Karpas-422 (cell line): ENCODE measurements around the gene FLYWCH1. TPM values are rescaled to one million over a fixed set of nuclear protein-coding genes. Genes with fewer than 3 reads are reported as not detected.

ENCODE experiments used
- DNase-seq: peaks from one replicate; pipeline ENCODE4 v3.0.0-alpha.2; 2015
- H2AFZ ChIP-seq: fragments of 200-600 bp; sonication (generic); 2 replicates; pipeline ENCODE4 v1.6.1; 2014; ENCODE audit warnings: antibody characterized with exemption, low read length, mixed read lengths
- H3K27ac ChIP-seq: fragments of 200-600 bp; sonication (generic); 2 replicates; pipeline ENCODE4 v1.5.1; 2014; ENCODE audit warnings: mild to moderate bottlenecking, low read length, moderate library complexity
- H3K27me3 ChIP-seq: fragments of 200-600 bp; sonication (generic); 2 replicates; pipeline ENCODE4 v1.6.1; 2014; ENCODE audit warnings: low read length, mixed read lengths
- H3K36me3 ChIP-seq: fragments of 200-600 bp; sonication (generic); 2 replicates; pipeline ENCODE4 v1.6.1; 2014; ENCODE audit warnings: low read length, mixed read lengths; ENCODE audit not compliant: insufficient read depth
- H3K4me1 ChIP-seq: fragments of 200-600 bp; sonication (generic); 2 replicates; pipeline ENCODE4 v1.6.1; 2014; ENCODE audit warnings: mild to moderate bottlenecking, low read length, mixed read lengths
- H3K4me2 ChIP-seq: fragments of 200-600 bp; sonication (generic); 2 replicates; pipeline ENCODE4 v1.6.1; 2014; ENCODE audit warnings: low read length, low read depth, mild to moderate bottlenecking; ENCODE audit not compliant: poor library complexity, severe bottlenecking
- H3K4me3 ChIP-seq: fragments of 200-600 bp; sonication (generic); 2 replicates; pipeline ENCODE4 v1.5.1; 2014; ENCODE audit warnings: mild to moderate bottlenecking, antibody characterized with exemption, low read length, mixed read lengths
- H3K79me2 ChIP-seq: fragments of 200-600 bp; sonication (generic); 2 replicates; pipeline ENCODE4 v1.6.1; 2014; ENCODE audit warnings: mild to moderate bottlenecking, low read length, mixed read lengths
- H3K9ac ChIP-seq: fragments of 200-600 bp; sonication (generic); 2 replicates; pipeline ENCODE4 v1.6.0; 2014; ENCODE audit warnings: low read length
- H3K9me2 ChIP-seq: fragments of 200-600 bp; sonication (generic), shearing (Covaris generic); replicated peaks from 2 replicates; pipeline ENCODE4 v1.6.0; 2014; ENCODE audit warnings: mild to moderate bottlenecking, low read length, moderate library complexity; ENCODE audit not compliant: insufficient read depth
- H3K9me3 ChIP-seq: fragments of 300-700, 200-600 bp; sonication (generic); 2 replicates; pipeline ENCODE4 v1.6.1; 2014; ENCODE audit warnings: low read length, mixed read lengths
- H4K20me1 ChIP-seq: fragments of 200-600 bp; sonication (generic); 2 replicates; pipeline ENCODE4 v1.6.1; 2014; ENCODE audit warnings: mild to moderate bottlenecking, antibody characterized with exemption, low read length, low read depth; ENCODE audit not compliant: insufficient read depth
- small RNA-seq: library from RNA; depleted of rRNA; stranded (forward); fragments of <200 nt; gene quantifications from one replicate; pipeline ENCODE3, GENCODE V24; 2014
- total RNA-seq: library from RNA; depleted of rRNA; stranded (reverse); fragments of >200 nt; shearing (Covaris generic); gene quantifications from 2 replicates; pipeline ENCODE4 v1.2.3, GENCODE V29; 2014; ENCODE audit warnings: low replicate concordance; rRNA removed

The FLYWCH1 gene
- total RNA-seq, 1 experiment from 2014 or later = 11.0 TPM

DNA sequence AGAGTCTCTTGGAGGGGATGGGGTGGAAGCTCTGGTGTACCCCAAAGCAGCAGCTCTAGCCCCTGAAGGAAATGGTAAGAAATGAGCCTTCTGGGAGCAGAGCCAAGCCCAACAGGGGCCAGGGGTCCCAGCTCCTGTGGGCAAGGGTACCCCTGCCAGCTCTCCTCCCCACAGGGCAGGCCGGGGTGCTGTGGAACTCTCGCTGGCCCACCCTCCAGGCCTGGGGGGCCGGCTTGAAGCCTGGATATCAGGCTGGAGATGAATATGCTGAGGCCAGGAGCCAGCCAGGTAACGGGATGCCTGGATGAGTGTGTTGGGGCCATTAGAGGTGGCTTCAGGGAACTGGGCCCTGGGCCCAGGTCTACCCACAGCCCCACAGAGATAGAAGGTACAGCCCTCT, 88.8 kb downstream of the FLYWCH1 start:
- Histone ChIP-seq H3K27me3 (no peaks in the 10 kb centered on the region), H3K9me2 (no peaks in the 10 kb centered on the region), H4K20me1 (no peaks in the 10 kb centered on the region), H3K4me1 (peaks cover 3% of the 10 kb centered on the region), H3K9ac (no peak overlapping the region), H3K27ac (no peak overlapping the region), H3K4me2 (no peak overlapping the region), H3K4me3 (no peak overlapping the region), H3K79me2 (no peaks in the 10 kb centered on the region), H2AFZ (no peak overlapping the region), H3K9me3 (no peaks in the 10 kb centered on the region), H3K36me3 (no peaks in the 10 kb centered on the region)
- no peak for DNase-seq

Small RNAs within 50 kb of the gene (small RNA-seq; reads per million reads assigned to genes)
- gene LINC00514 = not detected

Other genes starting within 250 kb of the FLYWCH1 start
- gene KCTD5, start 229.4 kb upstream of the FLYWCH1 start, total RNA-seq = 15.7 and 21.1 TPM in 2 replicates
- 1.4 and 2.8 TPM in 2 replicates for gene PRSS27, start 191.7 kb upstream of the FLYWCH1 start, total RNA-seq
- gene SRRM2, start 159.3 kb upstream of the FLYWCH1 start, total RNA-seq = 127 and 133 TPM in 2 replicates
- gene ELOB, start 134.7 kb upstream of the FLYWCH1 start, total RNA-seq = 336 and 358 TPM in 2 replicates
- gene PRSS33, start 124.4 kb upstream of the FLYWCH1 start, total RNA-seq = not detected in 2 replicates
- gene PRSS41, start 113.5 kb upstream of the FLYWCH1 start, total RNA-seq = not detected in 2 replicates
- not detected in 2 replicates for gene PRSS21, start 94.7 kb upstream of the FLYWCH1 start, total RNA-seq
- not detected in 2 replicates for gene ZG16B, start 81.6 kb upstream of the FLYWCH1 start, total RNA-seq
- not detected in 2 replicates for gene PRSS22, start 53.8 kb upstream of the FLYWCH1 start, total RNA-seq
- 63.5 and 85.1 TPM in 2 replicates for gene FLYWCH2, start 28.7 kb upstream of the FLYWCH1 start, total RNA-seq
- gene KREMEN2, start 52.3 kb downstream of the FLYWCH1 start, total RNA-seq = 3.4 and 8.5 TPM in 2 replicates
- 30.7 and 44.0 TPM in 2 replicates for gene PAQR4, start 57.4 kb downstream of the FLYWCH1 start, total RNA-seq
- gene PKMYT1, start 68.5 kb downstream of the FLYWCH1 start, total RNA-seq = 17.6 and 30.3 TPM in 2 replicates
- not detected in 2 replicates for gene CLDN9, start 101.0 kb downstream of the FLYWCH1 start, total RNA-seq
- gene CLDN6, start 106.3 kb downstream of the FLYWCH1 start, total RNA-seq = not detected in 2 replicates
- gene TNFRSF12A, start 108.4 kb downstream of the FLYWCH1 start, total RNA-seq = 4.9 and 9.4 TPM in 2 replicates
- gene HCFC1R1, start 112.0 kb downstream of the FLYWCH1 start, total RNA-seq = 51.7 and 67.8 TPM in 2 replicates
- 20.0 and 35.8 TPM in 2 replicates for gene THOC6, start 112.1 kb downstream of the FLYWCH1 start, total RNA-seq
- gene BICDL2, start 125.0 kb downstream of the FLYWCH1 start, total RNA-seq = not detected in 2 replicates
- 0.15 and 0.47 TPM in 2 replicates for gene MMP25, start 134.6 kb downstream of the FLYWCH1 start, total RNA-seq
- not detected in 2 replicates for gene IL32, start 153.7 kb downstream of the FLYWCH1 start, total RNA-seq
- not detected in 2 replicates for gene ZSCAN10, start 187.4 kb downstream of the FLYWCH1 start, total RNA-seq
- not detected in 2 replicates for gene ZNF205, start 200.7 kb downstream of the FLYWCH1 start, total RNA-seq
- 2.0 and 8.0 TPM in 2 replicates for gene ZNF213, start 223.1 kb downstream of the FLYWCH1 start, total RNA-seq